Spleen (tissue), 7 donors: ENCODE data around the gene SUSD2.

Source experiments
- POLR2A ChIP-seq, 3 donors: fragments of 450-650 bp; IDR thresholded peaks; one replicate each; pipeline ENCODE4 v1.5.1; 2017; ENCODE audit warnings: antibody characterized with exemption in 3 of 3, mild to moderate bottlenecking in 1 of 3
- TF ChIP-seq, protein P1 (sequence below), 11 experiments: fragments of 200-600 bp in 7 of 11; fragments of 450-650 bp in 4 of 11; sonication (generic) in 4 of 11; IDR thresholded peaks in 8 of 11; conservative IDR thresholded peaks in 3 of 11; 1 replicate in 7 of 11; 2 replicates in 4 of 11; pipeline versions ENCODE4 v1.4.0 to v1.8.0; 2016 to 2021; ENCODE audit warnings: antibody characterized with exemption in 11 of 11, inconsistent platforms in 4 of 11, mild to moderate bottlenecking in 1 of 11
- donor health status: DM: no; HTN: no; CAD: no; lungs with moderate emphysema.
- donor health status: DM: no; HTN: no; CAD: no.
- donor health status: DM: no; HTN: no; CAD: no.

GRCh38 chr22:24233235-24233634 is 51.9 kb downstream of the SUSD2 start:
- TF ChIP-seq, protein P1, sequence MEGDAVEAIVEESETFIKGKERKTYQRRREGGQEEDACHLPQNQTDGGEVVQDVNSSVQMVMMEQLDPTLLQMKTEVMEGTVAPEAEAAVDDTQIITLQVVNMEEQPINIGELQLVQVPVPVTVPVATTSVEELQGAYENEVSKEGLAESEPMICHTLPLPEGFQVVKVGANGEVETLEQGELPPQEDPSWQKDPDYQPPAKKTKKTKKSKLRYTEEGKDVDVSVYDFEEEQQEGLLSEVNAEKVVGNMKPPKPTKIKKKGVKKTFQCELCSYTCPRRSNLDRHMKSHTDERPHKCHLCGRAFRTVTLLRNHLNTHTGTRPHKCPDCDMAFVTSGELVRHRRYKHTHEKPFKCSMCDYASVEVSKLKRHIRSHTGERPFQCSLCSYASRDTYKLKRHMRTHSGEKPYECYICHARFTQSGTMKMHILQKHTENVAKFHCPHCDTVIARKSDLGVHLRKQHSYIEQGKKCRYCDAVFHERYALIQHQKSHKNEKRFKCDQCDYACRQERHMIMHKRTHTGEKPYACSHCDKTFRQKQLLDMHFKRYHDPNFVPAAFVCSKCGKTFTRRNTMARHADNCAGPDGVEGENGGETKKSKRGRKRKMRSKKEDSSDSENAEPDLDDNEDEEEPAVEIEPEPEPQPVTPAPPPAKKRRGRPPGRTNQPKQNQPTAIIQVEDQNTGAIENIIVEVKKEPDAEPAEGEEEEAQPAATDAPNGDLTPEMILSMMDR (IDR thresholded peaks at IDR 0.05 in 8 of 11, conservative IDR thresholded peaks at IDR 0.05 in 3 of 11) = no peak
- no peak for TF ChIP-seq POLR2A (IDR thresholded peaks at IDR 0.05)
